ENCODE data around the gene REG3G. TPM values are rescaled to one million over a fixed set of nuclear protein-coding genes. Genes with fewer than 3 reads are reported as not detected.
A peak's percentile ranks its signal among the peaks of the same experiment; 100 is the strongest.
"Not testable (repeated sequence)": the region's sequence is repeated elsewhere in the genome, so short reads cannot be mapped to it uniquely, and the experiment has no call there.

The REG3G gene
- total RNA-seq, 1 donor from 2014 or later: not detected

- H3K9me3 Mint-ChIP-seq (ENCODE audit: unreplicated experiment): no peaks in the 10 kb centered on the region
- H3K4me3 Mint-ChIP-seq (ENCODE audit: unreplicated experiment): no peak overlapping the region
Measured at GRCh38 chr2:79041032-79041448, 15.5 kb downstream of the REG3G start.

GRCh38 chr2:79053486-79053885 lies 28.0 kb downstream of the REG3G start:
- not testable (repeated sequence) for H3K4me3 Mint-ChIP-seq (ENCODE audit: unreplicated experiment); H3K27ac Mint-ChIP-seq (ENCODE audit: unreplicated experiment); H3K4me1 Mint-ChIP-seq (ENCODE audit: low read depth, unreplicated experiment); H3K9me3 Mint-ChIP-seq (ENCODE audit: unreplicated experiment); H3K36me3 Mint-ChIP-seq (ENCODE audit: unreplicated experiment); H3K27me3 Mint-ChIP-seq (ENCODE audit: unreplicated experiment); DNase-seq

More at GRCh38 chr2:79041032-79041448, 15.5 kb downstream of the REG3G start:
- DNase-seq: no peak
- Mint-ChIP-seq H3K27me3 (ENCODE audit: unreplicated experiment) (peaks cover 3% of the 10 kb centered on the region), H3K4me1 (ENCODE audit: low read depth, unreplicated experiment) (no peaks in the 10 kb centered on the region), H3K36me3 (ENCODE audit: unreplicated experiment) (no peaks in the 10 kb centered on the region), H3K27ac (ENCODE audit: unreplicated experiment) (no peak overlapping the region)
- peak; percentile 80 for TF ChIP-seq CTCF (IDR thresholded peaks at IDR 0.05; ENCODE audit: partially characterized antibody, unreplicated experiment)

- not testable (repeated sequence) for H3K4me3 Mint-ChIP-seq (ENCODE audit: unreplicated experiment); H3K9me3 Mint-ChIP-seq (ENCODE audit: unreplicated experiment); H3K36me3 Mint-ChIP-seq (ENCODE audit: unreplicated experiment); DNase-seq; H3K4me1 Mint-ChIP-seq (ENCODE audit: low read depth, unreplicated experiment); H3K27me3 Mint-ChIP-seq (ENCODE audit: unreplicated experiment); H3K27ac Mint-ChIP-seq (ENCODE audit: unreplicated experiment)
Measured at GRCh38 chr2:79054769-79055168, 29.3 kb downstream of the REG3G start.

GRCh38 chr2:79065201-79065600 lies 39.7 kb downstream of the REG3G start:
- Mint-ChIP-seq H3K36me3 (ENCODE audit: unreplicated experiment) (no peaks in the 10 kb centered on the region), H3K27ac (ENCODE audit: unreplicated experiment) (no peak overlapping the region), H3K27me3 (ENCODE audit: unreplicated experiment) (no peaks in the 10 kb centered on the region), H3K4me1 (ENCODE audit: low read depth, unreplicated experiment) (no peaks in the 10 kb centered on the region), H3K9me3 (ENCODE audit: unreplicated experiment) (peaks cover 1% of the 10 kb centered on the region), H3K4me3 (ENCODE audit: unreplicated experiment) (no peak overlapping the region)
- TF ChIP-seq CTCF (IDR thresholded peaks at IDR 0.05; ENCODE audit: partially characterized antibody, unreplicated experiment): no peak
- DNase-seq: no peak

- Mint-ChIP-seq H3K27me3 (ENCODE audit: unreplicated experiment) (no peaks in the 10 kb centered on the region), H3K36me3 (ENCODE audit: unreplicated experiment) (no peaks in the 10 kb centered on the region), H3K4me1 (ENCODE audit: low read depth, unreplicated experiment) (no peaks in the 10 kb centered on the region), H3K9me3 (ENCODE audit: unreplicated experiment) (no peaks in the 10 kb centered on the region), H3K27ac (ENCODE audit: unreplicated experiment) (no peak overlapping the region), H3K4me3 (ENCODE audit: unreplicated experiment) (no peak overlapping the region)
- DNase-seq: no peak
- no peak for TF ChIP-seq CTCF (IDR thresholded peaks at IDR 0.05; ENCODE audit: partially characterized antibody, unreplicated experiment)
Measured at GRCh38 chr2:79071078-79071477, 45.6 kb downstream of the REG3G start.

Other genes with a start within 250 kb of the REG3G start
- gene REG1B, start 62.3 kb downstream of the REG3G start, total RNA-seq (ENCODE audit: unreplicated experiment): not detected
- 1.1 TPM for gene REG1A, start 94.8 kb downstream of the REG3G start, total RNA-seq (ENCODE audit: unreplicated experiment)
- not detected for gene REG3A, start 134.1 kb downstream of the REG3G start, total RNA-seq (ENCODE audit: unreplicated experiment)

All from glutamatergic neuron (in vitro differentiated cells).